T1000 (cell line): ENCODE data around the gene AGAP3.

Experiments
- DNase-seq: peaks from one replicate; lab custom pipeline; 2025; ENCODE audit warnings: mixed read lengths; lab: John Stamatoyannopoulos, UW

Gene AGAP3

GRCh38 chr7:151088019-151088855, 2.0 kb downstream of the AGAP3 start:
- no peak for DNase-seq

GRCh38 chr7:151088856-151089699, 2.8 kb downstream of the AGAP3 start:
- DNase-seq, result peak; percentile 34

GRCh38 chr7:151089893-151090730, 3.8 kb downstream of the AGAP3 start:
- DNase-seq, result no peak

- no peak for DNase-seq
These were observed 4.7 kb downstream of the AGAP3 start for GRCh38 chr7:151091003-151091402.

- DNase-seq, result no peak
These were observed 5.2 kb downstream of the AGAP3 start for GRCh38 chr7:151091431-151091830.

GRCh38 chr7:151091988-151092387, 5.7 kb downstream of the AGAP3 start:
- no peak for DNase-seq

GRCh38 chr7:151093748-151094147, 7.5 kb downstream of the AGAP3 start:
- no peak for DNase-seq

- DNase-seq, result no peak
These were observed 8.4 kb downstream of the AGAP3 start for GRCh38 chr7:151094675-151095074.

- no peak for DNase-seq
These were observed 9.0 kb downstream of the AGAP3 start for GRCh38 chr7:151095123-151095797.

GRCh38 chr7:151095828-151096475, 9.7 kb downstream of the AGAP3 start:
- no peak for DNase-seq

- DNase-seq, result no peak
These were observed 13.4 kb downstream of the AGAP3 start for GRCh38 chr7:151099486-151100211.

GRCh38 chr7:151100921-151101320, 14.6 kb downstream of the AGAP3 start:
- DNase-seq, result no peak

- no peak for DNase-seq
These were observed 15.5 kb downstream of the AGAP3 start for GRCh38 chr7:151101621-151102396.

- no peak for DNase-seq
These were observed 16.7 kb downstream of the AGAP3 start for GRCh38 chr7:151102991-151103390.

- no peak for DNase-seq
These were observed 17.7 kb downstream of the AGAP3 start for GRCh38 chr7:151103973-151104372.

GRCh38 chr7:151104411-151105235, 18.3 kb downstream of the AGAP3 start:
- no peak for DNase-seq

- DNase-seq, result no peak
These were observed 21.6 kb downstream of the AGAP3 start for GRCh38 chr7:151107882-151108281.
